ENCODE data around the gene SIGMAR1. TPM values are rescaled to one million over a fixed set of nuclear protein-coding genes. Genes with fewer than 3 reads are reported as not detected.

SIGMAR1 gene
- total RNA-seq, 1 donor from 2014 or later, result 64.6 TPM

- Mint-ChIP-seq H3K4me1 (ENCODE audit: low read depth) (peaks cover 13% of the 10 kb centered on the region), H3K9me3 (ENCODE audit: low read depth) (no peaks in the 10 kb centered on the region), H3K36me3 (ENCODE audit: insufficient read depth) (no peaks in the 10 kb centered on the region), H3K27ac (peak overlapping the region; percentile 32), H3K27me3 (peaks cover 81% of the 10 kb centered on the region), H3K4me3 (ENCODE audit: low read depth) (peak overlapping the region; percentile 71)
- DNase-seq (ENCODE audit: low spot score, unreplicated experiment), result no peak
- no peak for TF ChIP-seq CTCF (IDR thresholded peaks at IDR 0.05; ENCODE audit: unreplicated experiment)
Measured at GRCh38 chr9:34590381-34591247, 47.0 kb downstream of the SIGMAR1 start.

GRCh38 chr9:34589636-34590380, 47.8 kb downstream of the SIGMAR1 start, which contains the start of gene CNTFR:
Gene CNTFR, minus strand, starts transcription at chr9:34589724. Its CDS starts 20,743 bp downstream, at chr9:34568981.
- H3K4me3 Mint-ChIP-seq (ENCODE audit: low read depth), result peak within 1 kb of the TSS; percentile 71
- no peaks in the 10 kb centered on the region for H3K36me3 Mint-ChIP-seq (ENCODE audit: insufficient read depth)
- no peaks in the 10 kb centered on the region for H3K9me3 Mint-ChIP-seq (ENCODE audit: low read depth)
- no peak for DNase-seq (ENCODE audit: low spot score, unreplicated experiment)
- H3K27ac Mint-ChIP-seq, result peak within 1 kb of the TSS; percentile 32
- H3K27me3 Mint-ChIP-seq, result peaks cover 86% of the 10 kb centered on the region
- TF ChIP-seq CTCF (IDR thresholded peaks at IDR 0.05; ENCODE audit: unreplicated experiment), result no peak
- H3K4me1 Mint-ChIP-seq (ENCODE audit: low read depth), result peaks cover 13% of the 10 kb centered on the region

- Mint-ChIP-seq H3K4me1 (ENCODE audit: low read depth) (peaks cover 13% of the 10 kb centered on the region), H3K36me3 (ENCODE audit: insufficient read depth) (no peaks in the 10 kb centered on the region), H3K27me3 (peaks cover 91% of the 10 kb centered on the region), H3K9me3 (ENCODE audit: low read depth) (no peaks in the 10 kb centered on the region), H3K4me3 (ENCODE audit: low read depth) (peak overlapping the region; percentile 71), H3K27ac (no peak overlapping the region)
- DNase-seq (ENCODE audit: low spot score, unreplicated experiment), result no peak
- TF ChIP-seq CTCF (IDR thresholded peaks at IDR 0.05; ENCODE audit: unreplicated experiment), result no peak
Measured at GRCh38 chr9:34588671-34589635, 48.6 kb downstream of the SIGMAR1 start.

GRCh38 chr9:34587271-34587670, 50.3 kb downstream of the SIGMAR1 start:
- H3K27ac Mint-ChIP-seq, result no peak overlapping the region
- H3K36me3 Mint-ChIP-seq (ENCODE audit: insufficient read depth), result no peaks in the 10 kb centered on the region
- peaks cover 13% of the 10 kb centered on the region for H3K4me1 Mint-ChIP-seq (ENCODE audit: low read depth)
- no peak for DNase-seq (ENCODE audit: low spot score, unreplicated experiment)
- no peak for TF ChIP-seq CTCF (IDR thresholded peaks at IDR 0.05; ENCODE audit: unreplicated experiment)
- H3K9me3 Mint-ChIP-seq (ENCODE audit: low read depth), result no peaks in the 10 kb centered on the region
- peaks cover 88% of the 10 kb centered on the region for H3K27me3 Mint-ChIP-seq
- no peak overlapping the region for H3K4me3 Mint-ChIP-seq (ENCODE audit: low read depth)

Data from progenitor cell of endocrine pancreas (in vitro differentiated cells).